HG03571 (cell line): ENCODE data around the gene POU6F2.

Source experiments
- ATAC-seq: cut with Tn5 transposase; IDR thresholded peaks from one replicate; pipeline ENCODE4 v1.9.1; 2021; ENCODE audit not compliant: unreplicated experiment

The POU6F2 gene

DNA sequence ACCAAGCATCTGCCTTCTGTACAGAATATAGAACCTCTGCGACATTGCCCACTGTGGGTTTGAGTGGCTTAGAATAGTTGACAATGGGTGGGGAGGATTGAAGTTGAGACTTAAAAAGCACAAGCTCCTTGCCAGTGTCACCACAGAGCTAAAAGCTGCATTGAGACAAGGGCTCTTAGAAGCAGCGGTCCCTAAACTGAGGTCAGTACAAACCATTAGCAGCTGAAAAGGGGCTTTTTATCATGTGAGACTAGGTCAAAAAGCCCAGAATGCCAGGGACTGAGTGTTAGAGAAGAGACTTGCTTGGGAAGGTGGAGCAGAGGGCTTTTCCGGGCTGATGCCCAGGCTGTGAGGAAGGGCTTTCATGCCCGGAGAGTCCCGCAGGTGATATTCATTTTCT, 91.3 kb downstream of the POU6F2 start:
- ATAC-seq = no peak

DNA sequence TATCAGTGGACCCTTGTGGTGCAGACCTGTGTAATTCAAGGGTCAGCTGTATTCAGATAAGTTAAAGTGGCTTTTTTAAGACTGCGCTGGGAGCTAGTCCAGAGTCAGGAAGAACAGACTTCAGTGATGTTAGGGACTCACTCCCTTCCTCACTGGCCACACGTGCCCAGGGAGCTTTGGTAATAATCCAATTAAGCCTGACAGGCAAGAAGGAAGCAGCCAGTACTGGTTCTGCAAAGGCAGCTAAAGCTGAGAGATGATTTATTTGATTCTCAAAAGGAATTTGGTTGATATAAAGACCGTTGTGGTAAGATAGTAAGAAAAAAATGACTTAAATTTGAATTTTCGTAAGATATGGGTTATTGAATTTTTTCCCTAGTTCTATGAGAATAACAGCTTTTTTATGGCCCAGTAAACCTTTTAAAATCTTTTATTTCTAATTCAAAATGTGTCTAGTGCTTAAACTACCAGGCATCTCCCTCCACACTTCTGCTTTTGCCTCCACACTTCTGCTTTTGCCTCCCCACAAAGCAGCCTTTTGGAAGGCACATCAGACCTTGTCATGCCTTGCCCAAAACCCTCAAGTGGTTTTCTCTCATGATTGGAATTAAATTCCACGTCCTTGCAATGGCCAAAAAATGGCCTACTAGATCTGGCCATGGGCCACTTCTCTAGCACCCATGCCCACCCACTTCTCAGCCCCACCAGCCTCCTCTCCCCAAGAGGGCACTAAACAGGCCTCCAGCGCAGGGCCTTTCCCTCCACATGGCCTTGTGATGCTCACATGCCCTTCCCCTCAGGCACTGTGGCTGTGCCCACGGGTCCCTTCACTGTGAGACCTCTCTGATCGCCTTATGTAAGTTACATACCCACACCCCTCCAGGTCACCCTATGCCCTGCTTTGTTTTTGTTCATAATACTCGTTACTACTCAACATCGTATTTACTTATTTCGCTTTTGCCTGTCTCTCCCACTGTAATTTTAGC, 92.5 kb downstream of the POU6F2 start:
- ATAC-seq = no peak

DNA sequence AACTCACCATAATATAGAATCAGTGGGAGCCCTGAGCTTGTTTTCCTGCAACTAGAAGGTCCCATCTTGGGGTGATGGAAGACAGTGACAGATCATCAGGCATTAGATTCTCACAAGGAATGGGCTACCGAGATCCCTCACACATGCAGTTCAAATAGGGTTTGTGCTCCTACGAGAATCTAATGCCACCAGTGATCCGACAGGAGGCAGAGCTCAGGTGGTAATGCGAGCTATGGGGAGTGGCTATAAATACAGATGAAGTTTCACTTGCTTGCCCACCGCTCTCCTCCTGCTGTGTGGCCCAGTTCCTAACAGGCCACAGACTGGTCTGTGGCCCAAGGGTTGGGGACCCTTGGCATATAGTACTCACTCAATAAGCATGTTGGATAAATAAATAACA, 93.4 kb downstream of the POU6F2 start:
- ATAC-seq = no peak

DNA sequence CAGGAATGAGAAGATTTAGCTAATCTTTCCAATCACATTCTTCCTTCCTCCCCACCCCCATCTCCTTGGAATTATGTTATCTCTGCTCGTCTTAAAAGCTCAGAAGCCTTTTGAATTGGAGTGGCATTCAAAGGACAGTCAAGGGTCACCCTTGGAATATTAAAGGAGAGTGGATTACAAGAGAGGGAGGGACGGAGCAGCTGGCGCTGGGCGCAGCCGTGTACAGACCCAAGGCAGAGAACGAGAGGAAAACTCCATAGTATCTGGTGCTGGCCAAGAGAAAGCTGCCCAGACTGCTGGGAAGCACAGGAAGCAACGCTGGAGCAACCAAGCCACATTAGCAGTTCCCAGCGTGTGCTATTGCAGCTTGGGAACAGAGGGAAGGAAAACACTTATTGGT, 95.7 kb downstream of the POU6F2 start:
- ATAC-seq = no peak

DNA sequence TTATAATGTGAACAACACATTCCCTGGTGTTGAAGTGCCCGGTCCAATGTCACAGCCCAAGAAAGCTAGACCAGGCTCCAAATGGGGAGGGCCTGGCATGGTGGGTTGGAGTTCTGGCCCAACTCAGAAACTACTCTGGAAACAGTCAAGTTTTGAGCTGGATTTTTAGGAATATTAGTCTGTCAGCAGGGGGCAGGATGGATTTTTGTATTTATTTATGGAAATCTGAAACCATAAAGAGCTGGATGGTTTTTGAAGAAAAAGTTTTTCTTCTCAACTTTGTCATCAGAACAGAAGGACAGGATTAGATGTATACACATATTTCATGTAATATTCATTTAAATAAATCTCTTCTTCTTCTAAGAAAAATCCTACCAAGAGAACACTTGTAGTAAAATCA, 97.5 kb downstream of the POU6F2 start:
- ATAC-seq = no peak

DNA sequence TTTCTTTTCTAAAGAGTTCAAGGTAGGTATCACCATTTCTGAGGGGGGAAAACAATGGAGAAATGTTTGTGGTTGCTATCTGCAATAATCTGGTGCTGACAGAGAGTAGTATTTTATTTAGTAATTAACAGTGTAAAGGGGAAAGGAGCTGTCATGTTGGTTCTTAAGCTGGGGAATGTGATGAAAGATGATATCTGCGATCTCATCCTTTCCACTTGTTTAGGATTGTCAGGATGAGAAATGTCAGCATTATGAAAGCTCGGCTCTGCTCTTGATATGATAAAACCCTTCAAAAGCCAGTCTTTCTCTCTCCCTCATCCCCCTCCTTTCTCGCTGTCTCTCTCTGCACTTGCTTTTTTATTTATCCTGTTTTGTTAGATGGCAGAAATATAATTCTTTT, 106.1 kb downstream of the POU6F2 start:
- no peak for ATAC-seq

DNA sequence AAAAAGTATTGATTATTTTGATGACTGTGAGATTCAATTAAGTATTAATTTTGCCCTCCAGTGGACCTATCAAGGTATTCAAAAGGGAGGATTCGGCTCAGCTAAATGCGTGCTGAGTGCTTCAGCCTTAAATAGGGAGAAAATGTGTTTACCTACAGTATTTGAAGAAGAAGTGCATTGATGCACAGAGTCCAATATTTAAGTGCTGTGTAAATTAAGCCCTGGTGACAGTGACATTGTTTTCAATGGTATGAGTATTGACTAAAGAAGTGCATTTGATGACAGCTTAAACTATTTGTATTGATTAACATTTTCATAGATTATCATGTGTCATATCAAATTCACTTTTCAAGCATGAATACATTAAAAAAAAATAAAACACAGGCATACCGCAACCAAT, 106.6 kb downstream of the POU6F2 start:
- ATAC-seq = no peak

DNA sequence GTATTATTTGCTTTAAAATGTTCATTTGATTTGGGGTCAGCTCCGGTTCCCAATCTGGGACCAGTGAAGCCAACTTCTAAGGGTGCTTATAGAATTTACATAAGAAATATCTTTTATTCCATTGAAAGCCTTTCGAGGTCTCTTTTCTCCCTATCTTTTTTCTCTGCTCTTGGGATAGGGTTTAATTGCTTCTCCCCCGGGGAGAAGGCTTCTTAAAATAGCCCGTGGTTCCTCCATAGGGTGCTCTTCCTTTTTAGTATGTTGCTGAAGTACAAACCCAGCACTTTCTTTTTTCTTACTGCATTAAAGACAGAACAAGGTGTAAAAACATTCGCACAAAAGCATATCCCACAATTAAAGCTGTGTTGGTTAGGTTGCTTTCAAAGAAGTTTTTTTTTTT, 107.5 kb downstream of the POU6F2 start:
- ATAC-seq = no peak

DNA sequence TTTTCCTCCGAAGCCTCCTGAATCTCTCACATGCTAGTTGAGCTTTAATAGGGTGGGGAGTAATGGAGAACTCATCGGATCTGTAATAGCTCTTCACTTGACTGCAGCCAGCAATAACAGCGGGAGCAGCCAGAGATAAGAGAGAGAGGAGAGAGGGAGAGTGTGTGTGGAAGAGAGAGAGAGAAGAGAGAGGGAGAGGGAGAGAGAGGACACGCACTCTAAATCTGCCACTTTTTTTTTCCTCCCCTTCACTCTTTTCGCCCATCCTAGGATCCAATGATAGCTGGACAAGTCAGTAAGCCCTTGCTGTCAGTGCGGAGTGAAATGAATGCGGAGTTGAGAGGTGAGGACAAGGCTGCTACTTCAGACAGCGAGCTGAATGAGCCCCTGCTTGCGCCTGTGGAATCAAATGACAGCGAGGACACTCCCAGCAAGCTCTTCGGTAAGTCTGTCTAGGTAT, 107.9 kb downstream of the POU6F2 start:
- no peak for ATAC-seq

DNA sequence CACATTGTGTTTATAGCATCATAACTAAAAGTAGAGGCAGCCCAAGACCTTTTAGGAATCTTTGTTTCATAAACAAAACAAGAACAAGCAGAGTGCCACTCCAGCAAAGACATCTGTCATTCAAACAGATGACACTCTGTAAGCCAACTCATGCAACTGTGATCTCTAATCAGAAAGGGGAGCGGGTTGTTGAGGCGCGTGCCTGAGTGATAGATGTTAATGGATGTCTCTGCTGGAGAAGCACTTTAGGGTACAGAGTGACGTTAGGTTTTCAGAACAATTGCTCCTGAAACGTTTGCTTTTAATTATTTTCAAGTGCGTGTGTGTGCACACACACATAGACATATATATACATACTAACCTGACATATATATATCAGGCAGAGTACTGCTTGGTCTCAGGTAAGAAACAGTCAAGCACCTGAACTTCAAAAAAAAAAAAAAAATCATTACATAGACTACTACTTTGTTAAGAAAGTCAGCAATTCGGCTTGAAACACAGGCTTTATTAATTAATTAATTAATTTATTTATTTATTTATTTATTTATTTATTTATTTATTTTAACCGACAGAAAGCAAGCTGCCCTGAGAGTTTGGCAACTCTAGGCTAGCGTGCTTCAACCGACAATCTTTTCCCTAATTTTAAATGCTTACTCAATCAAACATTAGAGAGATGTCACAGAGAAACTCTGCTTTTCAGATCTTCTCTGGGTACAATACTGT, 109.1 kb downstream of the POU6F2 start:
- no peak for ATAC-seq

DNA sequence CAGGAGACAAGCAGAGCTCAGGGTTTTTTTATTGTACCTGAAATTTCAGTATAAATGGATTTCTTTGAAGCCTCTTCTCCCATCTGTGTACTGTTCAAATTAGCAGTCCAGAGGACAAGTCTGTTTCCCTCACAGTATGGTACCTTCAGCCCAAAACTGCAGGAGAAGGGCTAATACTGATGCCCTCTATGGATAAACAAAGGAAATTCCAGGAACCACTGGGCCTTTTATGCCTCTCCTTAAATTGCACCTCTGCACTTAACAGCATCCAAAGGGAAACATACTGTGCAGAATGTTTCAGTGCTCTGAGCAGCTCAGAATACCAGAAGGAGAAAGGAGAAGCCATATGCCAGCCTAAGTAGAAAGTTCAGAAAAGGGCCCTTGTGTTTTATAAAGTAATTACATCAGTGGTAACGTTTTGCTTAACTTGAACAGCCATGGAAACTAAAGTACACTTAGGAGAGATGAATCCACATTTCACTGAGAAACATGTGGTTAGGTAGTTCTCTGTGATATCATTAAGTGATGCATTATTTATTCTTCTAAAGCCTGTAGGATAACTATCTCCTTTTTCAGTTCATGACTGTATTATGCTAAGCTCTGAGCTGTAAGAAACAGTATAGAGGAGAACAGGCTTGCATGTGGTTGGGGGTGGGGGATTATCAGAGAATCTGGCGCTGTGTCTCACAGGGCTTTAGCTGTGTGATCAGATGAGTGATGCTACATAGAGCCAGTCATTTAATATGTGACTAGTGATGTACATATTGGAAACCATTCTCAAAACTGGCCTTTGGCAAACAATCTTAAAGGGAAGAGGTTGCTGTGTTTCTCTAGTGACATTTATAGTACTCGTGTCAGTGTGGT, 111.3 kb downstream of the POU6F2 start:
- no peak for ATAC-seq

DNA sequence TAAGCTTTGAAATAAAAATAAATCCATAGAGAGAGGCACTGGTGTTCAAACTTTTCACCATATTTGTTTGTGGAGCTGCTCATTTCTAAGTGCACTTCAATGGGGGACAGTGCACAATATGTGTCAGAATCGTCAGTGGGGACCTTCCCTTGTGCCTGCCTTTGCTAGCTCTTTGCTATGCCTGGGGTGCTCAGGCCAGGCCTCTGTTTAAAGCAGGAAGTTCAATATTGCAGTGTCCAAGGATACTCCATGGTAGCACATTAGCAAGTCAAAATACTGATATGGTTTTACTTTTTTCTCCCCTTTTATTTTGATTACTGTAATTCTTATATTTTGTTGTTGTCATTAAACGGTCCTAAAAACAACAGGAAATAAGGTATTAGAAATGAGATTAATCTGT, 113.4 kb downstream of the POU6F2 start:
- ATAC-seq = no peak

DNA sequence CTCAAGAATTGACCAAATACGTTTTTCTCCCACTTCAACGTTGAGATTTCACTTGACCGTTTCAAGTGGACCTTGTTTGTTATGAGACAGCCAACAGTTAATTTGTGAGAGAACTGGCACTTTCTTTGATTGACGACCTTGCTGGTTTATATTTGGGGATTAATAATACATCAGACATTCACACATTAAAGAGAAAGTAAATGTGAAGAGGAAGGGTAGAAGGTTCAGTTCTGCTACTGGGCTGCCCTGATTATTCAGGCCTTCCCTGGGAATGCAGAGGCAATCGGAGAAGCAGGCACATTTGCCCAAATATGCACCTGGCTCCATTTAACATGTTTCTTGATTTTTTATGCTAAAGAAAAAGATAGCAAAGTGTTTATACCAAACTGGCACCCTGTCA, 114.1 kb downstream of the POU6F2 start:
- no peak for ATAC-seq

DNA sequence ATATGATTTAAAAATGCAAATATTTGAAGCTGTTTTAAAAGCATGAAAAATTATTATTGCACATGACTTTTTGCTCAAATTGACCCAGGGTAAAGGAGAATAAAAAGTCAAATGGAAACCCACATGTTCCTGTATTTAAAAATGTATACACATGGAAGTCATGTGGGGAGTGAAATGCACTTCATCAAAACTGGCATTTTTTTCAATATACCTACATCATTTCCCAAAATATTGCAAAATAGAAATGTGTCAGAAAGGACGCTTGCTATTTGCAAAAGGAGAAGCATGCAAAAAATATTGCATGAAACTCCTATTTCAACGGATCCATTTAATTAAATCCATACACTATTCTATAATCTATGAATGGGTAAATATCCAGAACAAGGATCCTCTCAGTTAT, 117.0 kb downstream of the POU6F2 start:
- ATAC-seq = no peak

DNA sequence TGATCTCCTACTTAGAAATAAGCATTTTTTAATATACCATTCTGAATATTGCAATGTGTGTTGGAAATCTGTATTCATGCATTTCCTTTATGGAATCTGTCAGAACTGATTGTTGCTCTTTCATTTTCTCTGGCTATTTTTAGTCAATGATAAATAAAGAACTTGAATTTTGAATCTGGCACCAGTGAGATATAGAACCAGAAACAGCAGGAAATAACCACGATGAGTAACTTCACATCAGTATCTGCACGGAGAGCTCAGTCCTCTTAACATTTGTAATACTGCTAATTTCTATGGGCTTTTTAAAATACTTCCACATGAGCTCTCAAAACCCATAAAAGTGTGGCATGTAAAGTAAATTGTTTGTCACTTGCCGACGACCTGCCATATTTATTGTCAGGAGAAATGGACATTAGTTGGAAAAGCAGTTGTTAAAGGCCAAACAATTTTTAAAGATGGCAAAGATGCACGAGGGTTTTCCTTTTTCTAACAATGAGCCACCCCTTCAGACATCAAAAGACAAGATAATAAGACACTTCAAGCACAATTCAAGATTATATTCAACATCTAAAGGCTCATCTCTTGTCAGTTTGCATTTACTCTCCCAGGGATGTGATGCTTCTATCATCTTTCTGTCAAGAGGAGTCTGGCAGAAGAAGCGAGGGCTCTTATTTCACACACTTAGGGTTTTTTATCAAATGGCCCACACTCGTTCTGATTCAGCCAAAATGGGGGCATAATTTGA, 118.3 kb downstream of the POU6F2 start:
- no peak for ATAC-seq

DNA sequence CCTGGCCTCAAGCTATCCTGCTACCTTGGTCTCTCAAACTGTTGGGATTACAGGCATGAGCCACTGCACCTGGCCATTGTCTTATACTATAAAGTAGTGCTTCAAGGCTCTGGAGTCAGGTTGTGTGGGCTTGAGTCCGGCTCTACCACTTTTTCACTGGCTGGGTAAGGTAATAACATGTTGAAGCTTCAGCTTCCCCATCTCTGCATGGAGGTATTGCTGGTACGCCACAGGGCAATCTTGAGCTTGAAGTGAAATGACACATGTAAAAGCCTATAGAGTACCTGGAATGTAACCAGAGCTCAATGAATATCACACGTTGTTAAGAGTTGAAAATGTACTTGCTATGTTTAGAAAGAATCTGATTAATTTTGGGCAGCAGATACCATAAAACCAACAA, 120.8 kb downstream of the POU6F2 start:
- ATAC-seq = no peak

DNA sequence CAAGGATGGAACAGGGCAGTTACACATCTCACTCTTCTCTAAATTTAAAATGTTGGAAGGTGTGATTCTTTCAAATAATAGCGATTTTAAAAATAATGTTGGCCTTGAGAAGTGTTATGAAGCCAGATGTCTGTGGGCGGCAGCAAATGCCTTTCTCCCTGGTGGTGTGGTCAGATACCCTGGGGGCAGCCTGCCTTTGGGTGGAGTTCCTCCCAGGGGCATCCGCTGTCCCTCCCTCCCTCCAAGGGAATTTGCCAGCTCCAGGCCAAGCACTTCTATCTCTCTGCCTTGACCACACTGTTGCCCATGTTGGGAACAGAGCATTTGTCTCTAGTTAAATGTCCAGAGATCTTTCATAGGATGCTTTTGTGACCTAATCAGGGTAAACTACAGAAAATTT, 121.4 kb downstream of the POU6F2 start:
- ATAC-seq = no peak

DNA sequence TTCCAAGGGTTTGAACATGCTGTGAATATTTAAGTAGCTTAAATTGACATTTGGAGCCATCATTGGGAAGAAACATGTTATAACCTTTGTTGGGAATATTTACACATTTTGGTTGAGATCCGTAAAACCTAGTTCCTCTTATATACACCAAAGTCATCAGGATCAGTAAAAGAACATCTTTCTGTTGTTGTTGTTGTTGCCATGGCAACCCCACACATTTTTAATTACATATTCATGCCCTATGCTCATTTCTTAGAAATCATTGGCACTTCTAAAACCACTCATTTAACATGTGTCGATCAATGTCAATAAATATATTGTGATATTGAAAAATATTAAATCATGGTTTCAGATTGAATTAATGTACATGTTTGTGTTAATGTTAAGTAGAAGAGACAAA, 122.6 kb downstream of the POU6F2 start:
- no peak for ATAC-seq

DNA sequence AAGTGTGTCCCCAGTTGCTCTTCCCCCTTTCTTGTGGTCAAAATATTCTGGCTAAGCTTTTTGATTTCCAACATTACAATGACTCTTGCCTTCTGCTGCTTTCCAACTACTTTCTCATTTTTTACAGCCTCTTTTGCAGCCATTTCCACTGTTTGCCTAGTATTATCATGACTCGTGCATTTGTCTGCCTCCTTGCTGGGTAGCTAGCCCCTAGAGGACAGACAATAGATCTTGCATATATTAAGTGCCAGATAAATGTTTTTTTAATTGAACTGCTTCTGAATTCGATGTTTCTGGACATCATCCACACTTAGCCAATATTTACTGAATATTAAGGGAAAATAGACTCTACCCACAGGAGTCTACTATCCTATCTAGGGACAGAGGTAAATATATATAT, 124.5 kb downstream of the POU6F2 start:
- no peak for ATAC-seq

DNA sequence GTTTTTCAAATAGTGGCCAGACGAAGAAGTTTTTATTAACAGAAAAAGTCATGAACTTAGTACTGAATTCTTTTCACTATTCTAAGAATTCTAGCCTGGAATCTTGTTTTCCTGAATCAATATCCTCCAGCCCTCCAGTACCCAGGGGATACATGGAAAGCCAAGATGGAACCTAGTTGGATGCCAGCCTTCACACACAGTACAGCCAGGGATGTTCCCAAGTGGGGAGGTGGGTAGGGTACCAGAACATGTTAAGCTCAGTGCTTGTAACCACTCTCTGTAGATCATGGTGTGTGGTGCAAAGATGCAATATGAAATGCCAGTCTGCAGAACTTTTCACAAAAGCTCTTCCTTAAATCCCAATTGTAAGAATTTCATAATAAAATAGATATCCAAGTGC, 128.0 kb downstream of the POU6F2 start:
- no peak for ATAC-seq

DNA sequence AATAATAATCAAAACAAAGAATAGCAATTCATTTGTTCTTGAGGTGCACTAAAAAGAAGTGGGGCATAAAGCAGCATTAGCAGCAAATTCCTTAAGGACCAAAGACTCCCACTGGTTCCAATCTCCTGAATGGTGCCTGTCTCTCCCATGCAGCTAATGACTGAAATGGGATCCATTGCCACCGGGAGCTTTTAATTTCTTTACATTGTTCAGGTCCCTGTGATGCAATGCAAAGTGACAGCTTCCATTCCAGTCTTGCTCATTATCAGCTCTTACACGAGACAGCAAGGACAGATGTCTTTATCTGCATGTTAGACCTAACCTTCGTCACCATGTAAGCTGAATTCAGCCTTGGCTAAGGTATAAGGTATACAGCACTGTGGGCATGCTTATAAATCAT, 148.1 kb downstream of the POU6F2 start:
- no peak for ATAC-seq
